ENCODE measurements around the gene TRPV5.

TRPV5 gene

GRCh38 chr7:142869434-142869833 lies 64.1 kb downstream of the TRPV5 start:
- no peak for TF ChIP-seq CTCF (IDR thresholded peaks at IDR 0.05; ENCODE audit: borderline replicate concordance, insufficient read depth, low read depth, low read length)
- no peak overlapping the region for H3K4me3 ChIP-seq (ENCODE audit: low read depth, low read length)

- H3K4me3 ChIP-seq (ENCODE audit: low read depth, low read length), result no peak overlapping the region
- TF ChIP-seq CTCF (IDR thresholded peaks at IDR 0.05; ENCODE audit: borderline replicate concordance, insufficient read depth, low read depth, low read length), result no peak
Measured at GRCh38 chr7:142868986-142869415, 64.5 kb downstream of the TRPV5 start.

DNA sequence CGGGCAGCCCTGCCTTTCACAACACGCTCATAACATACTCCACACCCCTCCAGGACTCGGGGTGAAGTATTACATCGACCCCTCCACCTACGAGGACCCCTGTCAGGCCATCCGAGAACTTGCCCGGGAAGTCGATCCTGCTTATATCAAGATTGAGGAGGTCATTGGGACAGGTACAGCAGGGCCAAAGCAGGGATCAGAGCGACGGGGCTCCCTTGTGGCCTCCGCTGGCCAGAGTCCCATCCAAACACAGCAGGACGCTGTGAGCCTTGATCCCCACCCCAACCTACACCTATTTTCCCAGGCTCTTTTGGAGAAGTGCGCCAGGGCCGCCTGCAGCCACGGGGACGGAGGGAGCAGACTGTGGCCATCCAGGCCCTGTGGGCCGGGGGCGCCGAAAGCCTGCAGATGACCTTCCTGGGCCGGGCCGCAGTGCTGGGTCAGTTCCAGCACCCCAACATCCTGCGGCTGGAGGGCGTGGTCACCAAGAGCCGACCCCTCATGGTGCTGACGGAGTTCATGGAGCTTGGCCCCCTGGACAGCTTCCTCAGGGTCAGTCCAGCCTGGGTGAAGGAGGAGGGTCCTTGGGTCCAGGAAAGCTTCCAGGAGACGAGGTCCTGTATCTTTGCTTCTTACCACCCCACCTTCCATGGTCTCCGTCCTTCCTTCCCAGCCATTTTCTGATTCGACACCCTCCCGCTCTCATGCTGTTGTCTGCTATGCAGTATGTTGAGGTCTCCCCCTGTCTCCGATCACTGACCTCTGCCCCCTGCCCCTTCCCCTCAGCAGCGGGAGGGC lies 65.2 kb downstream of the TRPV5 start:
- no peak overlapping the region for H3K4me3 ChIP-seq (ENCODE audit: low read depth, low read length)
- no peak for TF ChIP-seq CTCF (IDR thresholded peaks at IDR 0.05; ENCODE audit: borderline replicate concordance, insufficient read depth, low read depth, low read length)

DNA sequence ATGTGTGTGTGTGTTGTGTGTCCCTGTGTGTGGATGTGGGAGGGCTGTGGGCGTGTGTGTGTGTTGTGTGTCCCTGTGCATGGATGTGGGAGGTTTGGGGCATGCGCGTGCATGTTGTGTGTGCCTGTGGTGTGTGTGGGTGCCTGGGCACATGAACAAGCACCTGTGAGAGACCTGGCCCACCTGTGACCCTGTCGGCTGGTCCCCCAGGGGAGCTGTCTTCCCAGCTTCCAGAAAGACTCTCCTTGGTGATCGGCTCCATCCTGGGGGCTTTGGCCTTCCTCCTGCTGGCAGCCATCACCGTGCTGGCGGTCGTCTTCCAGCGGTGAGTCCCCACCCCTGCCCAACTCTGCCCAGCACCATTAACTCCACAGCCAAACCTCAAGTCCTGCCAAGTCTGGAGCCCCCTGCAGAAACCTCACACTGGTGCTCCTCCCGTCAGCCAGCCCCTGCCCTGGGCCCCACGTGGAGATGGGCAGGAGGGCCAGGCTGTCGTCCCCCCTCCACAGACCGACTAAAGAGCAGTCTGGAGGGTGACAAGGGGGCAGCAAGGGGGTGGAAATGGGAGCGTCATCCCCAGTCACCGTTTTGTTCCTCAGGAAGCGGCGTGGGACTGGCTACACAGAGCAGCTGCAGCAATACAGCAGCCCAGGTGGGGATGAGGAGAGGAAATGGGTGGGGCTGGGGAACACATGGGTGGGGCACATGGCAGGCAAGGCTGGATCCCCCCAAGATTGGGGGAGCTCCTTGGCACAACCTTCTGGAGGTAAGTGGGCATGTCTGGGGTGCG lies 66.0 kb downstream of the TRPV5 start:
- no peak overlapping the region for H3K4me3 ChIP-seq (ENCODE audit: low read depth, low read length)
- no peak for TF ChIP-seq CTCF (IDR thresholded peaks at IDR 0.05; ENCODE audit: borderline replicate concordance, insufficient read depth, low read depth, low read length)

DNA sequence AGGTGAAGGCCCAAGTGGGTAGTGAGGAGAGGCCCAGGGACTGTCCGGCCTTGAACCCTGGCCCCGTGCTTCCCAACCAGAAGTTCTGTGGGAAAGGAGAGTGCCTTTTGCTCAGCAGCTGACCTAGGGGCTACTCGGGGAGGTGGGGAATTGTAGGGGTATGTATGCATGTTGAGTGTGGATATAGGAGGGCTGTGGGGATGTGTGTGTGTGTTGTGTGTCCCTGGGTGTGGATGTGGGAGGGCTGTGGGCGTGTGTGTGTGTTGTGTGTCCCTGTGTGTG lies 66.5 kb downstream of the TRPV5 start:
- no peak for TF ChIP-seq CTCF (IDR thresholded peaks at IDR 0.05; ENCODE audit: borderline replicate concordance, insufficient read depth, low read depth, low read length)
- no peak overlapping the region for H3K4me3 ChIP-seq (ENCODE audit: low read depth, low read length)

- H3K4me3 ChIP-seq (ENCODE audit: low read depth, low read length), result no peak overlapping the region
- peak; percentile 53; the same call in 1 of the 2 replicates for TF ChIP-seq CTCF (IDR thresholded peaks at IDR 0.05; ENCODE audit: borderline replicate concordance, insufficient read depth, low read depth, low read length)
Measured at GRCh38 chr7:142866361-142867096, 67.0 kb downstream of the TRPV5 start.

All from GM12875 (cell line).